GM19324 (cell line): ENCODE measurements around the gene MFN2.
"Not testable (repeated sequence)": the region's sequence is repeated elsewhere in the genome, so short reads cannot be mapped to it uniquely, and the experiment has no call there.

Experiments used
- ATAC-seq: cut with Tn5 transposase; IDR thresholded peaks from one replicate; pipeline ENCODE4 v1.9.1; 2021; ENCODE audit warnings: mild to moderate bottlenecking, moderate library complexity; ENCODE audit not compliant: unreplicated experiment, low FRiP score

MFN2 gene

DNA sequence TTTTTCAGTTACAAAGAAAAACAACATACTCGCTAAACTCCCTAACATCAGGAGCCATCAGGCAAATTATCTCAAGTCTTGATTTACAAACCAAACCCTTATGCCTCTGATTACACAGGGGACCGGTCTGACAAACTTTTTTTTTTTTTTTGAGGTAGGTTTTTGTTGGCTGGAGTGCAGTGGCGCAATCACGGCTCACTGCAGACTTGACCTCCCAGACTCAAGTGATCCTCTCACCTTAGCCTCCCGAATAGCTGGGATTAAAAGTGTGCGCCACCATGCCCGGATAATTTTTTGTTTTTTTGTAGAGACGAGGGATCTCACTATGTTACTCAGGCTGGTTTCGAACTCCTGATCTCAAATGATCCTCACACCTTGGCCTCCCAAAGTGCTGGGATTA lies 35.3 kb downstream of the MFN2 start:
- ATAC-seq, result no peak

DNA sequence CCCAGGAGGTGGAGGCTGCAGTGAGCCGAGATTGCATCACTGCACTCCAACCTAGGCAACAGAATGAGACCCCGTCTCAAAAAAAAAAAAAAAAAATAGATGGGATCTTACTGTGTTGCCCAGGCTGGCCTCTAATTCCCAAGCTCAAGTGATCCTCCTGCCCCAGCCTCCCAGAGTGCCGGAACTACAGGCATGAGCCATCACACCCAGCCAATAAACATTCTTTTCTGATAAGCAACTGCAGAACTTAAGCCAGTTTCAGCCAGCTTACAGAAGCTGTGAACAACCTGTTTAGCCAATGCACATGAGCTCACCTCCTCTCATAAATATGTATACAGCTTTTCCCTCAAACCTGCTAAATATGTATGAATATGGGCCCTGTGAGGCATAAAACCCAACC lies 35.9 kb downstream of the MFN2 start:
- ATAC-seq, result no peak

DNA sequence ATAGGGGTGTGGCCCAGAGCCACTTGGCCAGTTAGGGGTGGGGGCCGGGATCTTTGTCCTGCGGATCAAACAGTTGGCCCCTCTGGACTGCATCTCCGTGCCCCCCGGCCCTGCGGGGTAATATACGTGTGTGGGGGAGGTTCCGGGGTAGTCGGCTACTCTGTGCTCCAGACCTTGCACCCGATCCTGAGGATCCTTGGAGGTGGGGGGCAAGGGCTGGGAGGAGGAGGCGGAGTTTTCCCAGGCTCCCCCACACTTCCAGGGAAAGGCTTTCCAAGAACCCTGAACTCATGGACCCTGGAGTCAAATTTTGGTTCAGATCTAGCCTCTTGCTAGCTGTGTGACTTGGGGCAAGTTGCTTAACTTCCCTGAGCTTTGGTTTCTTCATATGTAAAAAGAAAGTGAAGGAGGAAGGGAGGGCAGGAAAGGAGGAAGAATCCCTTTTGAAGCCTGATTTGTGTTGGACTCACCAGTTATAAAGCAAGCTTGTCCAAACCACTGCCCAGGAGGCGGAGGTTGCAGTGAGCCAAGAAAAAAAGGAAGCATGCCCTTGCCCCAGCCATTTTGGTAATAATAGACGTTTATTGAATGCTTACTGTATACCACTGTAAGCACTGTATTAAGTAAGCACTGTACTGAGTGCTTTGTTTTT lies 39.7 kb downstream of the MFN2 start:
- ATAC-seq, result no peak

DNA sequence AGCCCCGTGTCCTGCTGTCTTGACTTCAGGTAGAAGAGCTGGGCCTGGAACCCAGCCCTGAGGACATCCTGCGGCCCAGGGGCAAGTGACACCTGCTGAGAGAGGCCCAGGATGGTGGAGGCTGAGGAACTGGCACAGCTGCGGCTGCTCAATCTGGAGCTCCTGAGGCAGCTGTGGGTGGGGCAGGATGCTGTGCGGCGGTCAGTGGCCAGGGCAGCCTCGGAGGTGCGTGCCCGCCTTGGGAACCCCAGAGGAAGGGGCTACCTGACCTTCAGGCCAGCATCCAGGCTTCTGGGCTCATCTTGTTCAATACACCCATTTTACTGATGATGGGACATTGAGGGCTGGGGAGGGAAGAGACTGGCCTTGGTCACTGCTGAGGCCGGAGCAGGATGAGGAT lies 41.4 kb downstream of the MFN2 start:
- no peak for ATAC-seq

DNA sequence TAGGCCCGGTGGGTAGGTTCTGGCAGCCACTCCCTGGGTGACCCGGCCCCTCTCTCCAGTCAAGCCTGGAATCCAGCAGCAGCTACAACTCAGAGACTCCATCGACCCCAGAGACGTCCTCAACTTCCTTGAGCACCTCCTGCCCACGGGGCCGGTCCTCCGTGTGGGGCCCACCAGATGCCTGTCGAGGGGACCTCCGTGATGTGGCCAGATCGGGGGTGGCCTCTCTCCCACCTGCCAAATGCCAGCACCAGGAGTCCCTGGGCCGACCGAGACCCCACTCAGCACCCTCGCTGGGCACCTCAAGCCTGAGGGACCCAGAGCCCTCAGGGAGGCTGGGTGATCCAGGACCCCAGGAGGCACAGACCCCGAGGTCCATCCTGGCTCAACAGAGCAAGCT lies 41.8 kb downstream of the MFN2 start:
- no peak for ATAC-seq

DNA sequence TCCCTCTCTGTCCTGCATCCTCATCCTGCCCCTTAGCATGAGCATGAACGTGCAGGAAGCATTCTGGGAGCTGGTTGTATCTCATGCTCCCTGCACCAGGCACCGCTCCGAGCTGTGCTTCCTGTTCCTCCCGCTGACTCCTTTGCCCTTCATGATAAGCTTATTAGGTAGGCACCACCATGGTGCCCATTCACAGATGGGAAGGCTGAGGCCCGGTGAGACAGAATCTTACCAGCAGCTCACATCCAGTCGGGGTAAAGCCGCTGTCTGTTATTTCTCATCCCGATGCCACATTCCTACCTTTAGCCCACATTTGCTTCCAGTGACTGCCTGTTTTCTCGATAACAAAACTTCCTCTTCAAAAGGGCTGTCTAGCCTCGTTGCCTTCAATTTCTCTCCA lies 46.3 kb downstream of the MFN2 start:
- no peak for ATAC-seq

DNA sequence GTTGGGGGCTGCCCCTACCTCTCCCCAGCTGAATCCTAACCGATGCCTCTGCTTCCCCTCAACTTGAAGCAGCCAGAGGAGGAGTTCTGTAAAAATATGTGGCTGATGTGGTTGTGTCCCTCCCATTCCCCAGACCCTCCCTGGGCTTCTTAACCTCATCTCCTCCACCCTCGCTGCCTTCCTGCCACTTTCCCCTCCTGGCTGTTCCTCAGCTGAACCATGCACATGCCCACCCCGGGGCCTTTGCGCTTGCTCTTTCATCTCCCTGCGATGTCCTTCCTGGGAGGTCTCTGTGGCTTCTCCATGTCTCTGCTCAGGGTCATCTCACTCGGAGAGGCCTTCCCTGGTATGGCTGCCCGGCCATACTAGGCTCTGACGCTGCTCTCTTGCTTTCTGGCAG lies 48.0 kb downstream of the MFN2 start:
- ATAC-seq, result no peak

DNA sequence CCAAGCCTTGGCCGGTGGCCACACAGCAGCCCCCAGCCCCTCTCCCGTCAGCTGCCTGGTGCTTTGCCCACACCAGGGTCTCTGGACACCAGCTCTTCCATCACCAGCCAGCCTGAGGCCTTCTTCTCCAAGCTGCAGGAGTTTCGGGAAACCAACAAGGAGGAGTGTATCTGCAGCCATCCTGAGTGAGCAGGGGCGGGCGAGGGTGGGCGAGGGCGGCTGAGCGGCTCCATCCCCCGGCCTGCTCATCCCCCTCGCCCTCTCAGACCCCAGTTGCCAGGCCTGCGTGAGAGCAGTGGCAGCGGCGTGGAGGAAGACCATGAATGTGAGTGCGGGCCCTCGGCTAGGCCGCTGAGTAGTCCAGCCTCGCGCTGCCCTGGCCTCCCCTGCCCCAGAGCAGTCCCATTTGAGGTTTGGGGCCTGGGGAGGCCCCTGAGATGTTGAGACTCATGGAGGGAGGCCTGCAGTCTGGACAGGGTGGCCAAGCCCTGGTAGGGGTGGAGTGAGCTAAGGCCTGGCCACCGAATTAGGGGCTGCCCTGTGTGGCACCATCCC lies 48.8 kb downstream of the MFN2 start:
- ATAC-seq, result no peak

DNA sequence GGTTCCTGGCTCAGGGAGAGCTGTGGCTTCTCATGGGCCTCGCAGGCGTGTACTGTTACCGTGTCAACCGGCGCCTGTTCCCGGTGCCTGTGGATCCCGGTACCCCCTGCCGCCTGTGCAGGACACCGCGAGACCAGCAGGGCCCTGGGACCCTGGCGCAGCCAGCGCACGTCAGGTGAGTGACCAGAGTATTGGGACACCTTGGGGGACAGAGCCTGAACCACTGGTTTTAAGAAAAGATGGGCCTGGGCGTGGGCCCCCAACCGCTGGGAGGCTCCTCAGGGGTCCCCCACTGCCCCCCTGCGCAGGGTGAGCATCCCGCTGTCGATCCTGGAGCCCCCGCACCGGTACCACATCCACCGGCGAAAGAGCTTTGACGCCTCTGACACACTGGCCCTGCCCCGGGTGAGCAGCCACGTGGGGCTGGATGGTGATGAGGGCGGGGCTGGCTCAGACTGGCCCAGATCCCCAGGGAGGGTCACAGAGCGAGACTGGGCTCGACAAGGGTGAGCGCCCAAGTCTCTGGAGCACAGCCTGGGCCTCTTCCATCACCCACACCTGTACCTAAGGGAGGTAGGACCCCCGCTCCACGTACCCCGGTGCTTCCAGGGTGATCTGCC lies 49.6 kb downstream of the MFN2 start:
- no peak for ATAC-seq

DNA sequence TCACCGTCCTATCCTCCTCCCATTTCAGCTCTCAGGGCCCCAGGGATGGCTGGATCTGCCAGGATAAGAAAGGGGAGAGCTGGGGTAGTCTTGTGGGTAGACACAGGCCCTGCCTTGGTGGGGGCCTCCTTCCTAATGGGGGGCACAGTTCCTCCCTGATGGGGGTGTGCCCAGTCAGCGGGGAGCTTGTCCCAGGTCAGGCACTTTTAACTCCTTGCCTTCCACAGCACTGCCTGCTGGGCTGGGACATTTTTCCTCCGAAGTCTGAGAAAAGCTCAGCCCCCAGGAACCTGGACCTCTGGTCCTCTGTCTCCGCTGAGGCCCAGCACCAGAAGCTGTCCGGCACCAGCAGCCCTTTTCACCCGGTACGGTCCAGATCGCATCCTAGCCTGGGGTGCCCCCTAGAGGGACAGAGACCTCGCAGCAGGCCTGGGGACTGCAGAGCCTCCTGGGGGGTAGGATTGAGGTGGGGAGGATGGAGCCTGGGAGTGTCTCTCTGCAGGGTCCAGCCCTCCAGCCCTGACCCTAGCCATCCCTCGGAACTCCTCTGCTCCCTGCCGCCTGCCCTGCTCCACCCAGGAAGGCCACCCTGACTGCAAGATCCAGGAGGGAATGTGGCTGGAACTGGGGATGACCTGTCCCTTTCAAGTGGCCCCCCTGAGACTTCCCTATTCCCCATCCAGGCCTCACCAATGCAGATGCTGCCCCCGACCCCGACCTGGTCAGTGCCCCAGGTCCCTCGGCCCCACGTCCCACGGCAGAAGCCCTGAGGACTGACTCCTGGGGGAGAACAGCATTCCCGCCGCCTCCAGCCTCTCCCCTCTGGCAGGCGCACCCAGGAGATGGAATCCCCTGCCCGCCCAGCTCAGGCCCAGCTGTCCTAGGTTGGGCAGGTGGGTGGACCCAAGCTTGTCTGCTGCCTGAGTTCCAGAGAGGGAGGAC lies 51.1 kb downstream of the MFN2 start:
- ATAC-seq, result no peak

DNA sequence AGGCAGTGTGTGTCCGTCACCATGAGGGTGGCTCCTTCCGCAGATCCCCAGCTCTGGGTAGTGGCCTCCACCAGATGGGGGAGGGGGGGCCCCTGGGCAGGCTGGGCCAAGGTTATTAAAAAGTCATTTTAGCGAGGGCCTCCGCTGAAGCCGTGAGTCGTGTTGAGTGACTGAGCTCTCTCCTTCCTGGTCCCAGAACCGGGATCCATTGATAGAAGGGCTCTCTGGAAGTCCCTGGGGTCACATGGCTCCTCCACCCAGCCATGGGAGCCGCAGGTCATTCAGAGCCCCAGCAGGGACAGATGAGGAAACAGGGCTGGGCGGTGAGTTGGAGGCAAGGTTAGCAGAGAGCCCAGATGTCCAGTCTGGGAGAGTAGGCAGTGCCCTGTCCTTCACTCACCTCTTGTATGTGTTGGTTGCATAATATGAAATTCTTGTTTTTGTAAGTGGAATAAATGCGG lies 51.9 kb downstream of the MFN2 start:
- ATAC-seq, result no peak

DNA sequence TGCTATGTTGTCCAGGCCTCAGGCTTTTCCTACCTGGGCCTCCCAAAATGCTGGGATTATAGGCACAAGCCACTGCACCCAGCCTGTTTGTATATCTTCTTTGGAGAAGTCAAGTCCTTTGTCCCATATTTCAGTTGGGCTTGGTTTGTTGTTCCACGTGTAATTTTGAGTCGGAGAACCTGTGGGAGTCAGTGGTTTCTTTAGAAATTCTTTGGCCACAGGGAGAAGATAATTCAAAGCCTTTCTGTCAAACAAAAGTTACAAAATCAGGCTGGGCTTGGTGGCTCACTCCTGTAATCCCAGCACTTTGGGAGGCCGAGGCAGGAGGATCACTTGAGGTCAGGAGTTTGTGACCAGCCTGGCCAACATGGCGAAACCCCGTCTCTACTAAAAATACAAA lies 53.2 kb downstream of the MFN2 start:
- not testable (repeated sequence) for ATAC-seq

DNA sequence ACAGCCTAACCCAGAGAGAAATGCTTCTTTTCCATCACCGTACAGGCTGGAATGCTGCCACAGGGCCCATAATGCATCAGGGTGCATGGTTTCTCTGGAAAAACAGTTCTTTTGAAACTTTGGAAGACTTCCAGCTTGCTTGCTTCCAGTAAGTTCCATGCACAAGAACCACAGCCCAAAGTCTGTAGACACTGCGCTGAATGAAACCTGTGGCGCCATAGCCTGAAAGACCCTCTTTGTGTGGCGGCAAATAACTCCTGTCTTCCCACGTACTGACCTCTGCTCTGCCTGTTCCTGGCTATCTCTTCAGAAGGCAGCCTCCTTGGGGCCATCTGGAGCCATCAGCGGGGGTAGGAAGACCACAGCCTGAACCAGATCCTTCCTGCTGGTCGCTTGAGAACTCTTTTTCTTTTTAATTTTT lies 54.1 kb downstream of the MFN2 start:
- ATAC-seq, result no peak

DNA sequence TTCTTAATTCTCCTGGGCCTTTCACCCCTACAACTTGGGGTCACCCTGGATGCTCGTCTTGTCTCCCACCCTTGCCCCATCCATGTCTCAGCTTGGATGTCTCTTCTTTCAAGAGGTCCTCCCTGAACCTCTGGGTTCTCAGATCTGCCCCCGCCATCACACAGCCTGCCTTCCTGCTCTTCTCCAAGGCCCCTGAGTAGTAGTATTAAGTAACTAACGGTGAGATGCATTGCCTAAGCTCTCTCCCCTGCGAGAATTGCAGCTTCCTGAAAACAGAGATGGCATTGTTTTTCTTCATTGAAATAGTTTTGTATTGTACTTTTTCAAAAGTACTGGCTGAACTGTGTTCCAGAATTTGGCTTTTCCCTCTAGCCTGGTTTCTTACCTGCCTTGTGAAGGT lies 55.1 kb downstream of the MFN2 start:
- no peak for ATAC-seq

DNA sequence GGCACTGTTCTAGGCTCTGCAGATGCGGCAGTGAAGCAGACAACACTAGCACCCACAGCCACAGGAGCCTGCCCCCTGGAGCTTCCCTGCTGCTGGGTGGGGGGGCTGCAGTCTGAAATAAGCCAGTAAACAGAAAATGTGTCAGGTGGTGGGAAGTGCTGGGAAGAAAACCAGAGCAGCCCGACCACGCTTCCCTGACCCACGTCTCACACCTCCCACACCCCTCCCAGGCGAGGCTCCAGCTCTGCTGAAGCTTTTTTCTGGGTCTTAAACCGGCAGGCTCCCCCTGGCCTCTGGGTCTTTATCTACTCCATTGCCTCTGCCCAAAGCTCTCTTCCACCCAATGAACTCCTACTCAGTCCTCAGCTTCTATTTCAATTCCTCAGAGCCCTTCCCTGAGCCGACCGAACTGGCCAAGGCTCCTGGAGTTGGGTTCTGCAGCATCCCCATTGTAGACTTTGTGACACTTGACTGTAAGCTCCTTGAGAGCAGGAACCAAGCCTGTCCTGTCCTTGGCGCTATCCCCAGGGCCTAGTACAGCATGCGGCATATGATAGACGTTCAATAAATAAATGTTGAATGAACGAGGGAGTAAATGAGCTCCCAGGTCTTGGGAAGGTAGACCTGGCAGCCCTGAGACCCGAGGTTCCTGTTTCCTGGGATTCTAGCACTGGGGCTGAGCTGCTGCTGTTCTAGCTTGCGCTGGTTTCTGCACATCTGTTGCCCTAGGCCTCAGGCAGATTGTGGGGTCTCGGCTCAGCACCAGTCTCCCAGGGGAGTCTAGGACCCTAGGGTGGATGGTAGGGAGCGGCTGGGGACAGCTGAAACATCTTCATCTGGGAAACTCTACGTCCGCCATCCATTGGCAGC lies 57.5 kb downstream of the MFN2 start:
- no peak for ATAC-seq

DNA sequence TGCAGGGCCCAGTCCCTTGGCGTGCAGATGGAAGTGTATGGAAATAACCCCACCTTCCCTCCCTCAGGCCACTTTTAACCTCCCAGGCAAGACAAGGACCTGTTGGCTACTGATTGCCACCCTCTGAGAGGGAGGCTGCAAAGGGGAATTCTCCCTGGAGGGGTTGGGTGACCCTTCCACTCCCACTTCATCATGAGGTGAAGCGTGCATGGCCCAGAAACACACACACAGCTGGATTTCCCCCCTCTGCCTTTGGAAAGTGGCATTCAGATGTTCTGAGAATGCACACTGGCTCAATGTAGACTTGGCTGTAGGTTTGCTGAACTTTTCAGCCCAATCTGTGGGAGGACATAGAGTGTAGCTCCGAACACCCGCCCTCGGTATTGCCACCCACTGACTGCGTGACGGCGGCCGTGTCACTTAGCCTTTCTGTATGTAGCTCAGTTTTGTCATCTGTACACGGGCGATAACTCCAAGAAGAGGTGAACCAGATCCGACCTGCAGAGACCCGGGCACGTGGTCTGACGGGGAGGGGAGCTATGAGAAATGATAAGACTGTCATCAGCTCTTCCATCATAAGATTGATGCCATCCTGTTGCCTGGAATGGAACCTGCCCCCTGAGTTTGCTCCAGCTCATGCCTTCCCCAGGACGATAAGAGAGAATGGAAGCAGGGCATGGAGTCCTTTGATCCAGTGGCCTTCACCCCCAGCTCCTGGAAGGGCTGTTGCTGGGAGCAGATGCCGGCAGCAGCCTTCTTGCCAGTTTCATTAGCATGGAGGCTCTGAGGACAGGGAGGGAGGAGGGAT lies 58.3 kb downstream of the MFN2 start:
- ATAC-seq, result no peak

DNA sequence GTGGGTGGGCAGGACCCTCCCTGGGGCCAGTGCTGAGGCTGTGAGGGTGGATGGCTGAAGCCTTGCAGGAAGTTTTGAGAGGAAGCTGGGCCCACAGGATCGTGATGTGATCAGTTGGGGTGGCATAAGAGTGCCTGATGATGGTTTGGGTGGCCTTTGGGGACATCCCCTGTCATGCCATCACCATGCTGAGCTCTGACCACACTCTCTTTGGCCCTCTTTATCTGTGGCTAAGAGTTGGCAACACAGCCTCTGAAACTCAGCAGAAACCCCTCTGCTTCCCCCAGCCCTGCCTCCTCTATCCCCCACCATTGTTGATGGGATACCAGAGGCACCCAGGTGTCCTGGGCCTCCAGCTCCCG lies 58.9 kb downstream of the MFN2 start:
- ATAC-seq, result no peak

DNA sequence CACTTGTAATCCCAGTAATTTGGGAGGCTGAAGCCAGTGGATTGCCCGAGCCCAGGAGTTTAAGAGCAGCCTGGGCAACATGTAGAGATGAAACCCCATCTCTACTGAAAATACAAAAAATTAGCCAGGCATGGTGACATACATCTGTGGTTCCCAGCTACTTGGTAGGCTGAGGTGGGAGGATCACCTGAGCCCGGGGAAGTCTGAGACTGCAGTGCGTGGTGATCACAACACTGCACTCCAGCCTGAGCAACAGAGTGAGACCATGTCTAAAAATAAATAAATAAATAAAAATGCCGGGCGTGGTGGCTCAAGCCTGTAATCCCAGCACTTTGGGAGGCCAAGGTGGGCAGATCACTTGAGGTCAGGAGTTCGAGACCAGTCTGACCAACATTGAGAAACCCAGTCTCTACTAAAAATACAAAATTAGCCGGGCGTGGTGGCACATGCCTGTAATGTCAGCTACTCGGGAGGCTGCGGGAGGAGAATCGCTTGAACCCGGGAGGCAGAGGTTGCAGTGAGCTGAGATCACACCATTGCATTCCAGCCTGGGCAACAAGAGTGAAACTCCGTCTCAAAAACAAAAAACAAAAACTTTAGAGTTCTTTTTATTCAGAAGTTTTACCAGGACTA lies 59.7 kb downstream of the MFN2 start:
- not testable (repeated sequence) for ATAC-seq

DNA sequence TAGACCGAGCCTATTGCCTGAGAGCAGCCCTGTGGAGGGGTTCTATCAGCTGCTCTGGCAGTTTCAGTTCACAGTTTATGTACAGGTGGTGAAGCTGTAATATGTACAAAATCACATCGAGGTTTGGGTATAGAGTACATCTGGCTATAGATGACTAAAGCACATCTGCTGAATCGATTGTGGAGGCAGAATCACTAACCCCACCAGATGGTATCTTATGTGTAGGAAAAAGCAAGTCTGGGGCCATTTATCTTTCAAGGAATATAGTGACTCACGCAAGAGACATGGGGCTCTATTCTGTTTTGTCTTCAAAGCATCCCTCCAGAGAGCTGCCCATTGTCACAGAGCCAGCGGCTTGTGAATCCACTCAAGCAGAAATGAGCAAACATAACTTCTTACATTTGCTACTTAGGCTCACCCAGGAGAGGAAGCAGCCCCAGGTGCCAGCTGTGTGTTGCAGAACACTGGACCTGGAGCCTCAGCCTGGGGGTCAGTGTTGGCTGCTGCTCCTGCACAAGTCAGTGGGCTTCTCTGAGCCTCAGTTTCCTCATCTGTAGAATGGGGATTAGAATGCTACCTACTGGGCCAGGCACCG lies 60.3 kb downstream of the MFN2 start:
- ATAC-seq, result peak; percentile 64
